Measurements from ENCODE around the gene GRIA1. TPM values are rescaled to one million over a fixed set of nuclear protein-coding genes. Genes with fewer than 3 reads are reported as not detected.

GRIA1 gene
- total RNA-seq, 4 donors from 2014 or later, result 0.63 to 1.2 (median 0.93) TPM

- H3K27ac ChIP-seq (replicated peaks in 1 of 4), result no peak overlapping the region
- peaks cover 0 to 3% (median 2%) of the 10 kb centered on the region in 4 donors for H3K4me1 ChIP-seq
- no peaks in the 10 kb centered on the region for H3K27me3 ChIP-seq
- no peaks in the 10 kb centered on the region for H3K36me3 ChIP-seq
- no peaks in the 10 kb centered on the region for H3K9me3 ChIP-seq
- H3K4me3 ChIP-seq, result no peak overlapping the region
- intact Hi-C loops (cut with DNase I), result no loop called here
- TF ChIP-seq EP300 (IDR thresholded peaks at IDR 0.05) (no peak), CTCF (IDR thresholded peaks at IDR 0.05) (no peak), POLR2AphosphoS5 (IDR thresholded peaks at IDR 0.05) (no peak), POLR2A (IDR thresholded peaks at IDR 0.05; ENCODE audit: low read depth) (no peak)
- 88% methylated on average over 4 of the region's 4 CpGs for WGBS
- no peak for DNase-seq (ENCODE audit: extremely low spot score)
Observed at GRCh38 chr5:153530357-153531143, 40.1 kb downstream of the GRIA1 start.

- no peak for TF ChIP-seq POLR2A (IDR thresholded peaks at IDR 0.05; ENCODE audit: low read depth)
- no peak for TF ChIP-seq EP300 (IDR thresholded peaks at IDR 0.05)
- TF ChIP-seq POLR2AphosphoS5 (IDR thresholded peaks at IDR 0.05), result no peak
- TF ChIP-seq CTCF (IDR thresholded peaks at IDR 0.05), result no peak
- Histone ChIP-seq H3K36me3 (no peaks in the 10 kb centered on the region), H3K4me1 (peaks cover 0 to 3% (median 1%) of the 10 kb centered on the region in 4 donors), H3K4me3 (no peak overlapping the region), H3K27ac (replicated peaks in 1 of 4) (no peak overlapping the region), H3K9me3 (no peaks in the 10 kb centered on the region), H3K27me3 (no peaks in the 10 kb centered on the region)
- no peak for DNase-seq (ENCODE audit: extremely low spot score)
- intact Hi-C loops (cut with DNase I), result no loop called here
- 64% methylated on average over 1 of the region's 1 CpG for WGBS
Observed at GRCh38 chr5:153533546-153533945, 43.1 kb downstream of the GRIA1 start.

- H3K36me3 ChIP-seq, result no peaks in the 10 kb centered on the region
- H3K27me3 ChIP-seq, result no peaks in the 10 kb centered on the region
- no peaks in the 10 kb centered on the region for H3K9me3 ChIP-seq
- H3K27ac ChIP-seq (replicated peaks in 1 of 4), result no peak overlapping the region
- 27% methylated on average over 1 of the region's 1 CpG for WGBS
- no peak for DNase-seq (ENCODE audit: extremely low spot score)
- H3K4me3 ChIP-seq, result no peak overlapping the region
- H3K4me1 ChIP-seq, result peaks cover 0 to 3% (median 1%) of the 10 kb centered on the region in 4 donors
- TF ChIP-seq POLR2A (IDR thresholded peaks at IDR 0.05; ENCODE audit: low read depth) (no peak), EP300 (IDR thresholded peaks at IDR 0.05) (no peak), CTCF (IDR thresholded peaks at IDR 0.05) (no peak), POLR2AphosphoS5 (IDR thresholded peaks at IDR 0.05) (no peak)
- intact Hi-C loops (cut with DNase I), result no loop called here
Observed at GRCh38 chr5:153534102-153534501, 43.6 kb downstream of the GRIA1 start.

- Histone ChIP-seq H3K4me1 (peaks cover 0 to 3% (median 0%) of the 10 kb centered on the region in 4 donors), H3K27me3 (no peaks in the 10 kb centered on the region), H3K9me3 (no peaks in the 10 kb centered on the region), H3K4me3 (no peak overlapping the region), H3K36me3 (no peaks in the 10 kb centered on the region), H3K27ac (replicated peaks in 1 of 4) (no peak overlapping the region)
- no peak for DNase-seq (ENCODE audit: extremely low spot score)
- 89% methylated on average over 8 of the region's 8 CpGs for WGBS
- intact Hi-C loops (cut with DNase I), result no loop called here
- TF ChIP-seq POLR2A (IDR thresholded peaks at IDR 0.05; ENCODE audit: low read depth) (no peak), POLR2AphosphoS5 (IDR thresholded peaks at IDR 0.05) (no peak), EP300 (IDR thresholded peaks at IDR 0.05) (no peak), CTCF (IDR thresholded peaks at IDR 0.05) (no peak)
Observed at GRCh38 chr5:153537207-153537606, 46.7 kb downstream of the GRIA1 start.
